Cardiac muscle cell (in vitro differentiated cells and primary cell): ENCODE data around the gene NUMB. TPM values are rescaled to one million over a fixed set of nuclear protein-coding genes. Genes with fewer than 3 reads are reported as not detected.

ENCODE experiments used
- DNase-seq, 2 donors: peaks; one replicate each; pipeline versions ENCODE4 v3.0.0 to v3.0.0-alpha.2; 2010 to 2017; ENCODE audit warnings: low read depth in 1 of 2, low spot score in 1 of 2
- H3K27ac ChIP-seq: fragments of 200-600 bp; sonication (generic); 2 replicates; pipeline ENCODE4 v1.5.1; 2016
- H3K27me3 ChIP-seq: fragments of 200-600 bp; sonication (generic); 2 replicates; pipeline ENCODE4 v1.6.0; 2016; ENCODE audit warnings: control low read depth
- H3K36me3 ChIP-seq: fragments of 200-600 bp; sonication (generic); 2 replicates; pipeline ENCODE4 v1.5.1; 2016; ENCODE audit warnings: control low read depth
- H3K4me1 ChIP-seq: fragments of 200-600 bp; sonication (generic); 2 replicates; pipeline ENCODE4 v1.8.1; 2017; ENCODE audit warnings: low read depth, mild to moderate bottlenecking, mixed run types
- H3K4me3 ChIP-seq: fragments of 200-600 bp; sonication (generic); 2 replicates; pipeline ENCODE4 v1.5.1; 2016; ENCODE audit warnings: mild to moderate bottlenecking
- H3K9me3 ChIP-seq: fragments of 200-600 bp; sonication (generic); 2 replicates; pipeline ENCODE4 v1.5.1; 2017; ENCODE audit warnings: low read depth, mild to moderate bottlenecking, control low read depth
- CTCF ChIP-seq: IDR thresholded peaks from 2 replicates; pipeline ENCODE4 v1.5.1; 2012; ENCODE audit warnings: low read depth, mild to moderate bottlenecking, low read length
- polyA plus RNA-seq: library from polyadenylated mRNA; unstranded; fragments of >200 nt; fragmentation: Nextera tagmentation; extraction: Ambion mirVana; gene quantifications from 2 replicates; pipeline ENCODE4 v1.2.1, GENCODE V29; 2016
- total RNA-seq: library from RNA; depleted of rRNA; stranded (reverse); fragments of >200 nt; gene quantifications from 2 replicates; pipeline ENCODE4 v1.2.3, GENCODE V29; 2016

Gene NUMB
- 33.8 and 35.6 TPM in 2 replicates for total RNA-seq
- polyA plus RNA-seq = 68.5 and 70.9 TPM in 2 replicates

GRCh38 chr14:73458183-73458976, at the start of gene NUMB:
Gene NUMB (minus strand): TSS chr14:73458546. CDS start chr14:73355751, 102,795 bp downstream.
- Histone ChIP-seq H3K27me3 (no peaks in the 10 kb centered on the region), H3K9me3 (no peaks in the 10 kb centered on the region), H3K36me3 (no peaks in the 10 kb centered on the region), H3K4me1 (peaks cover 57% of the 10 kb centered on the region), H3K4me3 (peak within 1 kb of the TSS; percentile 83), H3K27ac (peak within 1 kb of the TSS; percentile 86)
- no peak for TF ChIP-seq CTCF
- DNase-seq = peak; percentile 100

GRCh38 chr14:73503648-73504047, 45.3 kb upstream of the NUMB start:
- Histone ChIP-seq H3K4me3 (no peak overlapping the region), H3K27me3 (no peaks in the 10 kb centered on the region), H3K4me1 (no peaks in the 10 kb centered on the region), H3K27ac (no peak overlapping the region), H3K9me3 (no peaks in the 10 kb centered on the region), H3K36me3 (no peaks in the 10 kb centered on the region)
- no peak for TF ChIP-seq CTCF
- DNase-seq = no peak

GRCh38 chr14:73502017-73502619, 43.8 kb upstream of the NUMB start:
- TF ChIP-seq CTCF = no peak
- Histone ChIP-seq H3K27ac (no peak overlapping the region), H3K9me3 (no peaks in the 10 kb centered on the region), H3K27me3 (no peaks in the 10 kb centered on the region), H3K4me1 (no peaks in the 10 kb centered on the region), H3K36me3 (no peaks in the 10 kb centered on the region), H3K4me3 (no peak overlapping the region)
- peak in 1 of 2 donors; percentile 44 for DNase-seq

- Histone ChIP-seq H3K27me3 (no peaks in the 10 kb centered on the region), H3K36me3 (no peaks in the 10 kb centered on the region), H3K27ac (no peak overlapping the region), H3K4me1 (no peaks in the 10 kb centered on the region), H3K9me3 (no peaks in the 10 kb centered on the region), H3K4me3 (no peak overlapping the region)
- no peak for TF ChIP-seq CTCF
- DNase-seq = no peak
Measured at GRCh38 chr14:73500360-73500759, 42.0 kb upstream of the NUMB start.

- Histone ChIP-seq H3K36me3 (no peaks in the 10 kb centered on the region), H3K27ac (no peak overlapping the region), H3K9me3 (no peaks in the 10 kb centered on the region), H3K4me3 (no peak overlapping the region), H3K4me1 (peaks cover 11% of the 10 kb centered on the region), H3K27me3 (no peaks in the 10 kb centered on the region)
- TF ChIP-seq CTCF = no peak
- no peak for DNase-seq
Measured at GRCh38 chr14:73494593-73494992, 36.2 kb upstream of the NUMB start.
